A673 (cell line): ENCODE measurements around the gene COX6B2. TPM values are rescaled to one million over a fixed set of nuclear protein-coding genes. Genes with fewer than 3 reads are reported as not detected.

Experiments
- BruUV-seq: library from RNA; stranded (reverse); fragments of 400-500 nt; replicated peaks from 2 replicates; lab custom pipeline; 2021; lab: Mats Ljungman, UMichigan
- CTCF ChIA-PET: fragments of 300-600 bp; sonication (Branson Sonifier 250); formaldehyde crosslinking; loops from one replicate; lab custom pipeline; 2022; ENCODE audit warnings: antibody characterized with exemption; lab: Charles Lee
- POLR2A ChIA-PET: fragments of 300-600 bp; sonication (Branson Sonifier 250); formaldehyde crosslinking; loops from one replicate; lab custom pipeline; 2022; ENCODE audit warnings: antibody characterized with exemption; ENCODE audit not compliant: low non-redundant PET; lab: Charles Lee
- DNase-seq: peaks from one replicate; pipeline ENCODE4 v3.0.0-alpha.2; 2015; ENCODE audit warnings: low spot score
- H3K27ac ChIP-seq: fragments of 200-600 bp; sonication (generic); 2 replicates; pipeline ENCODE4 v1.5.1; 2016; ENCODE audit warnings: mixed run types, low read depth, mild to moderate bottlenecking, mixed read lengths, antibody characterized with exemption, low read length; ENCODE audit not compliant: poor library complexity, severe bottlenecking
- H3K27me3 ChIP-seq: fragments of 200-600 bp; sonication (generic); replicated peaks from 2 replicates; pipeline ENCODE4 v1.6.1; 2017; ENCODE audit warnings: mixed run types, low read depth, mild to moderate bottlenecking, mixed read lengths, antibody characterized with exemption, low read length; ENCODE audit not compliant: insufficient read depth, poor library complexity
- H3K36me3 ChIP-seq: fragments of 200-600 bp; sonication (generic); 2 replicates; pipeline ENCODE4 v1.6.1; 2016; ENCODE audit warnings: mixed run types, mild to moderate bottlenecking, mixed read lengths, antibody characterized with exemption, low read length; ENCODE audit not compliant: insufficient read depth, poor library complexity, severe bottlenecking
- H3K4me1 ChIP-seq: fragments of 200-600 bp; sonication (generic); 2 replicates; pipeline ENCODE4 v1.6.1; 2017; ENCODE audit warnings: mixed run types, mild to moderate bottlenecking, mixed read lengths, antibody characterized with exemption, low read length; ENCODE audit not compliant: insufficient read depth, poor library complexity, severe bottlenecking
- H3K4me3 ChIP-seq: fragments of 200-600 bp; sonication (generic); 2 replicates; pipeline ENCODE4 v1.5.1; 2016; ENCODE audit warnings: low read depth, mixed run types, mild to moderate bottlenecking, mixed read lengths, low read length; ENCODE audit not compliant: poor library complexity, severe bottlenecking
- H3K9me3 ChIP-seq: fragments of 200-600 bp; sonication (generic); 2 replicates; pipeline ENCODE4 v1.6.1; 2016; ENCODE audit warnings: mixed run types, low read depth, mild to moderate bottlenecking, mixed read lengths, antibody characterized with exemption, low read length; ENCODE audit not compliant: poor library complexity, severe bottlenecking
- CTCF ChIP-seq: fragments of 300-800, 200-600 bp; sonication (generic); conservative IDR thresholded peaks from 2 replicates; pipeline ENCODE4 v1.5.1; 2017; ENCODE audit warnings: low read depth, mild to moderate bottlenecking, antibody characterized with exemption, low read length, moderate library complexity, mixed read lengths
- EZH2 ChIP-seq: fragments of 200-600 bp; sonication (generic); IDR thresholded peaks from 2 replicates; pipeline ENCODE4 v1.6.1; 2017; ENCODE audit warnings: borderline replicate concordance, low read depth, mild to moderate bottlenecking, mixed read lengths, antibody characterized with exemption, low read length; ENCODE audit not compliant: poor library complexity, severe bottlenecking
- intact Hi-C: fragments of 100-400 bp; cut with micrococcal nuclease; formaldehyde crosslinking; loops from one replicate; pipeline ENCODE4 v1.10.0; 2022; ENCODE audit not compliant: unreplicated experiment
- total RNA-seq: library from RNA; stranded (reverse); gene quantifications from 2 replicates; pipeline ENCODE4 v1.2.3, GENCODE V29; 2021

The COX6B2 gene
- total RNA-seq, 1 experiment from 2014 or later = not detected

GRCh38 chr19:55346725-55347441 is 7.6 kb downstream of the COX6B2 start:
- ChIA-PET CTCF (no interaction called here), POLR2A (no interaction called here)
- intact Hi-C loops = no loop called here
- no peak overlapping the region for H3K4me3 ChIP-seq
- no peak overlapping the region for H3K27ac ChIP-seq
- BruUV-seq = no TSS peak
- H3K36me3 ChIP-seq = peaks cover 12% of the 10 kb centered on the region
- H3K4me1 ChIP-seq = peaks cover 7% of the 10 kb centered on the region
- TF ChIP-seq CTCF = no peak
- TF ChIP-seq EZH2 = no peak
- no peak for DNase-seq
- no peaks in the 10 kb centered on the region for H3K27me3 ChIP-seq
- H3K9me3 ChIP-seq = no peaks in the 10 kb centered on the region

DNA sequence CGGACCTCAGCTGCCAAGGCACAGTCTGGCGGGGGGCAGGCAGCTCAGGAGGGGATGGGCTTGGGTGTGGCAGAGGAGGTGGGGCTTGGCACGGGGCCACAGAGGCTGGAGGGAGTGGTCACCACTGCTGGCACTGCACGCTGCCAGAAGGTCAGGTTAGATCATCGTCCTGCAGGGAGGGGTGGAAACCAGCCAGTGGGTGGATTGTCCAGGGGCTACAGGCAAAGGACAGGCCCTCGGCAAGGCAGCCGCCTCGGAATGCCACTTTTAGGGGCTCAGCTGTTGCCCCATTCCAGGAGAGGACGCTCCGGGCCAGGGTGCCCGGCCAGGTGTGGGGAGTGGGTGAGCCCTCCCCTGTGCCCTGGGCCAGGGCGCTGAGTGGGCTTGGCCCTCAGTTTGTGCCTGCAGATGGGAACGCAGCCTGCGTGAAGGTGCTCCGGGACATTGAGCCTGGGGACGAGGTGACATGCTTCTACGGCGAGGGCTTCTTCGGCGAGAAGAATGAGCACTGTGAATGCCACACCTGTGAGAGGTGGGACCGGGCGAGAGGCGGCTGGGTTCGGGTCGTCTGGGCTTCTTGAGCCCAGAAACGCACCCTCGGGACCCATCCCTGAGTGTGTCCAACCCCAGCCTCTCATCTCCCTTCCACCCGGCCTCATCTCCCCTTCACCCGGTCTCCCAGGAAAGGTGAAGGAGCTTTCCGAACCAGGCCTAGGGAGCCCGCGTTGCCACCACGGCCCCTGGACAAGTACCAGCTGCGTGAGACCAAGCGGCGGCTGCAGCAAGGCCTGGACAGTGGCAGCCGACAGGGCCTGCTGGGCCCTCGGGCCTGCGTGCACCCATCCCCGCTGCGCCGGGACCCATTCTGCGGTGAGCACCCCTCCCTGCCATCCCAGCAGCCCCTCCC is 8.4 kb downstream of the COX6B2 start:
- TF ChIP-seq CTCF (no peak), EZH2 (no peak)
- ChIA-PET CTCF (no interaction called here), POLR2A (no interaction called here)
- Histone ChIP-seq H3K4me3 (no peak overlapping the region), H3K27ac (no peak overlapping the region), H3K4me1 (peaks cover 7% of the 10 kb centered on the region), H3K36me3 (peaks cover 15% of the 10 kb centered on the region), H3K9me3 (no peaks in the 10 kb centered on the region), H3K27me3 (no peaks in the 10 kb centered on the region)
- DNase-seq = no peak
- intact Hi-C loops = no loop called here
- BruUV-seq = no TSS peak

DNA sequence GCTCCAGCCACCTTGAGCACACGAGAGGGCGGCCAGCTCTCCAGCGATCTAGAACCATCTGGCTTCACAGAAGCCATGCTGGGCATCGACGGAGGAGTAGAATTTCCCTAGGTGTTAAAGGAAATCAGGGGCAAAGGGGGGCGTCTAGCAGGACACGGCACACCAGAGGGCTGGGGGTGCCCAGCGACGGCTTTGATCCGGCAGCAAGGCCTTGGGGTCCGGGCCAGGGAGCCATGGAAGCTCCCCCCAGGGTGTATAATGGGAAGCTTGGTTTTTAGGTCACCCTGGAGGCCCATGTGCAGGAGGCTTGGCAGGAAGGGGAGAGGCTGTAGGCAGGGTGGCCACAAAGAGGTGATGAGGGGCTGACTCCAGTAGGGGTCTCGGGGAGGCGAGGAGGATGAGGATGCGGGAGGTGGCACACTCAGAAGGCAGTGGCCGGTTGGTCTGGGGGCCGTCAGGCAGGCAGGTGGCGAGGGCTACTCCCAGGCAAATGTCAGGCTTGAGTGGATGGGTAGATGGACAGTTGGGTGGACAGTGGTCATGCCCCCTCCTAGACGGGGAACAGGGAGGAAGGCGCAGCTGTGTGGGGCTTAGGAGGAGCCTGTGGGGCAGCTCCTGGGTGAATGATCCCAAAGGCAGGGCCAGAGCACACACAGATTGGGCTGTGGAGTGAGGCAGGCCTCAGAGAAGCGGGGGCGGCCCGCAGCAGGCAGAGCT is 9.3 kb downstream of the COX6B2 start:
- CTCF ChIA-PET = no interaction called here
- Histone ChIP-seq H3K36me3 (peaks cover 15% of the 10 kb centered on the region), H3K27ac (no peak overlapping the region), H3K4me1 (peaks cover 7% of the 10 kb centered on the region), H3K27me3 (no peaks in the 10 kb centered on the region), H3K9me3 (no peaks in the 10 kb centered on the region), H3K4me3 (no peak overlapping the region)
- intact Hi-C loops = no loop called here
- TF ChIP-seq EZH2 = no peak
- DNase-seq = no peak
- BruUV-seq = no TSS peak
- POLR2A ChIA-PET = no interaction called here
